Glomerular endothelial cell (primary cell): ENCODE data around the gene KHDC3L. TPM values are rescaled to one million over a fixed set of nuclear protein-coding genes. Genes with fewer than 3 reads are reported as not detected.

ENCODE experiments used
- total RNA-seq: library from RNA; depleted of rRNA; stranded (reverse); fragments of >200 nt; gene quantifications from 2 replicates; pipeline ENCODE4 v1.2.3, GENCODE V29; 2015

KHDC3L gene
- total RNA-seq, 1 donor from 2014 or later: not detected

Other genes starting within 250 kb of the KHDC3L start
- not detected in 2 replicates for gene KHDC1L, start 137.2 kb upstream of the KHDC3L start, total RNA-seq
- 2.2 and 2.9 TPM in 2 replicates for gene KHDC1, start 99.5 kb upstream of the KHDC3L start, total RNA-seq
- gene DPPA5, start 8.4 kb upstream of the KHDC3L start, total RNA-seq: not detected in 2 replicates
- gene OOEP, start 7.2 kb downstream of the KHDC3L start, total RNA-seq: not detected in 2 replicates
- gene DDX43, start 32.2 kb downstream of the KHDC3L start, total RNA-seq: 1.2 TPM in 1 of 2 replicates, not detected in the other
- gene CGAS, start 89.6 kb downstream of the KHDC3L start, total RNA-seq: 3.4 and 7.7 TPM in 2 replicates
- 17.7 and 18.3 TPM in 2 replicates for gene MTO1, start 99.1 kb downstream of the KHDC3L start, total RNA-seq
- gene EEF1A1, start 158.4 kb downstream of the KHDC3L start, total RNA-seq: 7,387 and 12,050 TPM in 2 replicates